OCI-LY1 (cell line): ENCODE results near the gene JAKMIP1.

Experiments used
- EZH2 ChIP-seq: fragments of 200-600 bp; sonication (generic), shearing (Covaris generic); IDR thresholded peaks from 2 replicates; pipeline ENCODE4 v1.8.0; 2017; ENCODE audit warnings: borderline replicate concordance, mixed run types, mild to moderate bottlenecking, antibody characterized with exemption, low read length, moderate library complexity, mixed read lengths
- TF ChIP-seq, protein P1 (sequence below): fragments of 200-600 bp; sonication (generic), shearing (Covaris generic); IDR thresholded peaks from 2 replicates; pipeline ENCODE4 v1.5.1; 2017; ENCODE audit warnings: mild to moderate bottlenecking, antibody characterized with exemption, low read length, moderate library complexity, mixed read lengths

DNA sequence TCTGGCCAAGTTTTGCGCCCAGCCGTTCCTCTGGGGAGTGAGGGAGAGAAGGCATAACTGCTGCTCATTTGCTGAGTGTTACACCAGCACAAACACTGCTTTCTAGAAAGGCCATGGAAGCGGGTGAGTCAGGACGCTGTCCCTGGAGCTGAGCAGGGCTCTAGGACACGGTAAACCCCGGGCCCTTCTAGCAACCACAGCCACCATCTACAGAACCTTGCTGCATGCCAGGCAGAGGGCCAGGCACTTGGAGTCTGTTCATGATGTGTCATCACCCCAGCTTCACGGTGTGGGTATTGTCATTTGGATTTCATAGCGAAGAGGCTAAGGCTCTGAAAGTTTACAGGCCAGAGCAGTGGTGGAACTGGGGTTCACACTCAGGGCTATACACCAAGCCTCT, 150.4 kb downstream of the JAKMIP1 start:
- TF ChIP-seq, protein P1, sequence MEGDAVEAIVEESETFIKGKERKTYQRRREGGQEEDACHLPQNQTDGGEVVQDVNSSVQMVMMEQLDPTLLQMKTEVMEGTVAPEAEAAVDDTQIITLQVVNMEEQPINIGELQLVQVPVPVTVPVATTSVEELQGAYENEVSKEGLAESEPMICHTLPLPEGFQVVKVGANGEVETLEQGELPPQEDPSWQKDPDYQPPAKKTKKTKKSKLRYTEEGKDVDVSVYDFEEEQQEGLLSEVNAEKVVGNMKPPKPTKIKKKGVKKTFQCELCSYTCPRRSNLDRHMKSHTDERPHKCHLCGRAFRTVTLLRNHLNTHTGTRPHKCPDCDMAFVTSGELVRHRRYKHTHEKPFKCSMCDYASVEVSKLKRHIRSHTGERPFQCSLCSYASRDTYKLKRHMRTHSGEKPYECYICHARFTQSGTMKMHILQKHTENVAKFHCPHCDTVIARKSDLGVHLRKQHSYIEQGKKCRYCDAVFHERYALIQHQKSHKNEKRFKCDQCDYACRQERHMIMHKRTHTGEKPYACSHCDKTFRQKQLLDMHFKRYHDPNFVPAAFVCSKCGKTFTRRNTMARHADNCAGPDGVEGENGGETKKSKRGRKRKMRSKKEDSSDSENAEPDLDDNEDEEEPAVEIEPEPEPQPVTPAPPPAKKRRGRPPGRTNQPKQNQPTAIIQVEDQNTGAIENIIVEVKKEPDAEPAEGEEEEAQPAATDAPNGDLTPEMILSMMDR: no peak
- TF ChIP-seq EZH2: no peak
